OCI-M1 (cell line): Measurements from ENCODE around the gene IGSF11.
A peak's percentile ranks its signal among the peaks of the same experiment; 100 is the strongest.

Experiments
- DNase-seq: peaks from one replicate; lab custom pipeline; 2025; lab: John Stamatoyannopoulos, UW

The IGSF11 gene

GRCh38 chr3:118882353-118882947, 152.2 kb downstream of the IGSF11 start:
- DNase-seq, result peak; percentile 84

GRCh38 chr3:118868051-118868450, 166.6 kb downstream of the IGSF11 start:
- no peak for DNase-seq

GRCh38 chr3:118863731-118864322, 170.8 kb downstream of the IGSF11 start:
- DNase-seq, result peak; percentile 20

GRCh38 chr3:118859950-118860349, 174.7 kb downstream of the IGSF11 start:
- no peak for DNase-seq

GRCh38 chr3:118851466-118852193, 183.0 kb downstream of the IGSF11 start:
- peak; percentile 92 for DNase-seq

- DNase-seq, result no peak
Measured at GRCh38 chr3:118850687-118851086, 184.0 kb downstream of the IGSF11 start.
